Right renal pelvis (tissue), 4 donors: Measurements from ENCODE around the gene ARFGAP3. TPM values are rescaled to one million over a fixed set of nuclear protein-coding genes. Genes with fewer than 3 reads are reported as not detected.

Experiments used
- DNase-seq, 4 donors: peaks; one replicate each; pipeline ENCODE4 v3.0.0-alpha.2; 2013; ENCODE audit warnings: low read depth in 4 of 4, low spot score in 3 of 4, missing footprints in 1 of 4
- polyA plus RNA-seq, 4 donors: library from polyadenylated mRNA; unstranded; fragments of 120-200 nt; gene quantifications; one replicate each; pipeline ENCODE4 v1.2.1, GENCODE V29; 2013; ENCODE audit not compliant: insufficient read length in 4 of 4

ARFGAP3 gene
- polyA plus RNA-seq, 4 donors = 45.5 to 57.4 (median 49.4) TPM

GRCh38 chr22:42865536-42865935, 8.5 kb upstream of the ARFGAP3 start:
- DNase-seq = no peak

GRCh38 chr22:42863349-42863961, 6.4 kb upstream of the ARFGAP3 start:
- no peak for DNase-seq

- DNase-seq = no peak
These were observed 5.1 kb upstream of the ARFGAP3 start for GRCh38 chr22:42862045-42862734.

GRCh38 chr22:42860968-42861367, 3.9 kb upstream of the ARFGAP3 start:
- DNase-seq = no peak

GRCh38 chr22:42857845-42858481, 890 bp upstream of the ARFGAP3 start:
- no peak for DNase-seq

- peak; percentile 18 to 42 (median 32) for DNase-seq
These were observed 751 bp downstream of the ARFGAP3 start for GRCh38 chr22:42856179-42856864.

- DNase-seq = no peak
These were observed 1.4 kb downstream of the ARFGAP3 start for GRCh38 chr22:42855721-42856120.

GRCh38 chr22:42855211-42855610, 1.9 kb downstream of the ARFGAP3 start:
- DNase-seq = no peak

- DNase-seq = no peak
These were observed 8.0 kb downstream of the ARFGAP3 start for GRCh38 chr22:42848941-42849550.

- no peak for DNase-seq
These were observed 10.0 kb downstream of the ARFGAP3 start for GRCh38 chr22:42847110-42847509.

GRCh38 chr22:42844756-42845155, 12.3 kb downstream of the ARFGAP3 start:
- no peak for DNase-seq

GRCh38 chr22:42842658-42843370, 14.3 kb downstream of the ARFGAP3 start:
- DNase-seq = no peak

- DNase-seq = no peak
These were observed 15.6 kb downstream of the ARFGAP3 start for GRCh38 chr22:42841444-42841843.

GRCh38 chr22:42837556-42837955, 19.5 kb downstream of the ARFGAP3 start:
- DNase-seq = no peak

- no peak for DNase-seq
These were observed 21.0 kb downstream of the ARFGAP3 start for GRCh38 chr22:42836026-42836425.

- no peak for DNase-seq
These were observed 22.7 kb downstream of the ARFGAP3 start for GRCh38 chr22:42834177-42834949.

- no peak for DNase-seq
These were observed 24.0 kb downstream of the ARFGAP3 start for GRCh38 chr22:42833104-42833503.

GRCh38 chr22:42831712-42832111, 25.4 kb downstream of the ARFGAP3 start:
- no peak for DNase-seq

GRCh38 chr22:42830161-42830560, 26.9 kb downstream of the ARFGAP3 start:
- no peak for DNase-seq

GRCh38 chr22:42829302-42829701, 27.8 kb downstream of the ARFGAP3 start:
- DNase-seq = no peak
